ENCODE data around the gene LMTK2.
"Not testable (repeated sequence)": the region's sequence is repeated elsewhere in the genome, so short reads cannot be mapped to it uniquely, and the experiment has no call there.

Gene LMTK2

GRCh38 chr7:98215561-98216495 is 109.2 kb downstream of the LMTK2 start:
- in situ Hi-C loops (cut with MboI; ENCODE audit: low sequenced_read_pairs) = no loop called here

- in situ Hi-C loops (cut with MboI; ENCODE audit: low sequenced_read_pairs) = no loop called here
Observed at GRCh38 chr7:98216941-98217622, 110.4 kb downstream of the LMTK2 start.

- in situ Hi-C loops (cut with MboI; ENCODE audit: low sequenced_read_pairs) = no loop called here
Observed at GRCh38 chr7:98217623-98218582, 111.2 kb downstream of the LMTK2 start.

GRCh38 chr7:98219382-98219781 is 112.7 kb downstream of the LMTK2 start:
- in situ Hi-C loops (cut with MboI; ENCODE audit: low sequenced_read_pairs) = not testable (repeated sequence)

- in situ Hi-C loops (cut with MboI; ENCODE audit: low sequenced_read_pairs) = no loop called here
Observed at GRCh38 chr7:98221611-98222532, 115.2 kb downstream of the LMTK2 start.

GRCh38 chr7:98222533-98223195 is 116.0 kb downstream of the LMTK2 start:
- in situ Hi-C loops (cut with MboI; ENCODE audit: low sequenced_read_pairs) = no loop called here

- in situ Hi-C loops (cut with MboI; ENCODE audit: low sequenced_read_pairs) = no loop called here
Observed at GRCh38 chr7:98223351-98223897, 116.8 kb downstream of the LMTK2 start.

- in situ Hi-C loops (cut with MboI; ENCODE audit: low sequenced_read_pairs) = no loop called here
Observed at GRCh38 chr7:98223898-98224700, 117.4 kb downstream of the LMTK2 start.

- in situ Hi-C loops (cut with MboI; ENCODE audit: low sequenced_read_pairs) = no loop called here
Observed at GRCh38 chr7:98224701-98225181, 118.1 kb downstream of the LMTK2 start.

GRCh38 chr7:98225913-98226614 is 119.4 kb downstream of the LMTK2 start:
- in situ Hi-C loops (cut with MboI; ENCODE audit: low sequenced_read_pairs) = no loop called here

- in situ Hi-C loops (cut with MboI; ENCODE audit: low sequenced_read_pairs) = no loop called here
Observed at GRCh38 chr7:98227939-98228338, 121.3 kb downstream of the LMTK2 start.

GRCh38 chr7:98228801-98229200 is 122.1 kb downstream of the LMTK2 start:
- in situ Hi-C loops (cut with MboI; ENCODE audit: low sequenced_read_pairs) = no loop called here

GRCh38 chr7:98229441-98229840 is 122.8 kb downstream of the LMTK2 start:
- in situ Hi-C loops (cut with MboI; ENCODE audit: low sequenced_read_pairs) = no loop called here

- in situ Hi-C loops (cut with MboI; ENCODE audit: low sequenced_read_pairs) = no loop called here
Observed at GRCh38 chr7:98229991-98230745, 123.5 kb downstream of the LMTK2 start.

GRCh38 chr7:98230746-98231471 is 124.2 kb downstream of the LMTK2 start:
- in situ Hi-C loops (cut with MboI; ENCODE audit: low sequenced_read_pairs) = no loop called here
